CD4-positive, alpha-beta T cell (primary cell): ENCODE results near the gene MRPL28. TPM values are rescaled to one million over a fixed set of nuclear protein-coding genes. Genes with fewer than 3 reads are reported as not detected.

Experiments used
- ATAC-seq: fragments of 200-7000 bp; cut with Tn5 transposase; one replicate; pipeline ENCODE4 v1.10.0; 2022; ENCODE audit warnings: mild to moderate bottlenecking; ENCODE audit not compliant: poor library complexity
- CTCF ChIA-PET: fragments of 350-600 bp; sonication (Branson Sonifier 250); formaldehyde crosslinking; loops from one replicate; lab custom pipeline; 2021; ENCODE audit warnings: antibody characterized with exemption, inconsistent platforms; lab: Charles Lee
- POLR2A ChIA-PET: fragments of 350-600 bp; sonication (Branson Sonifier 250); formaldehyde crosslinking; loops from one replicate; lab custom pipeline; 2021; ENCODE audit warnings: antibody characterized with exemption, inconsistent platforms; lab: Charles Lee
- DNase-seq, 14 experiments: peaks; one replicate each; pipeline ENCODE4 v3.0.0-alpha.2; 2013 to 2020; ENCODE audit warnings: mixed read lengths in 2 of 14
- H3K27ac ChIP-seq, 2 donors: one replicate each; pipeline versions ENCODE4 v1.5.1 to v1.7.0; 2013; ENCODE audit warnings: low read length in 2 of 2, low read depth in 1 of 2, mild to moderate bottlenecking in 1 of 2
- H3K27me3 ChIP-seq, 2 experiments: 1 replicate in 1 of 2; 2 replicates in 1 of 2; pipeline versions ENCODE4 v1.6.1 to v1.7.0; 2013; ENCODE audit warnings: low read length in 2 of 2, control low read depth in 1 of 2, mild to moderate bottlenecking in 1 of 2, moderate library complexity in 1 of 2; ENCODE audit not compliant: insufficient read depth in 2 of 2, control insufficient read depth in 1 of 2
- H3K36me3 ChIP-seq: one replicate; pipeline ENCODE4 v1.6.1; 2013; ENCODE audit warnings: low read length, control low read depth; ENCODE audit not compliant: insufficient read depth
- H3K4me1 ChIP-seq: one replicate; pipeline ENCODE4 v1.6.1; 2013; ENCODE audit warnings: low read length, control low read depth; ENCODE audit not compliant: insufficient read depth
- H3K4me3 ChIP-seq: one replicate; pipeline ENCODE4 v1.5.1; 2013; ENCODE audit warnings: mild to moderate bottlenecking, low read length, moderate library complexity
- H3K9me3 ChIP-seq, 2 experiments: 1 replicate in 1 of 2; 2 replicates in 1 of 2; pipeline versions ENCODE4 v1.6.1 to v1.7.0; 2013; ENCODE audit warnings: low read length in 2 of 2, mild to moderate bottlenecking in 2 of 2, control low read depth in 1 of 2, moderate library complexity in 1 of 2; ENCODE audit not compliant: control insufficient read depth in 1 of 2, insufficient read depth in 1 of 2
- H3K27ac Mint-ChIP-seq: one replicate; pipeline ENCODE4 v1.8.0; 2020; ENCODE audit warnings: mixed read lengths
- H3K27me3 Mint-ChIP-seq: one replicate; pipeline ENCODE4 v1.8.0; 2021; ENCODE audit warnings: mixed read lengths
- H3K36me3 Mint-ChIP-seq: one replicate; pipeline ENCODE4 v1.8.0; 2021; ENCODE audit warnings: low read depth, mixed read lengths
- H3K4me1 Mint-ChIP-seq: one replicate; pipeline ENCODE4 v1.8.0; 2021; ENCODE audit warnings: low read depth, mixed read lengths
- H3K4me3 Mint-ChIP-seq: one replicate; pipeline ENCODE4 v1.8.0; 2020; ENCODE audit warnings: mild to moderate bottlenecking, mixed read lengths
- H3K9me3 Mint-ChIP-seq: one replicate; pipeline ENCODE4 v1.8.0; 2020; ENCODE audit warnings: mixed read lengths
- intact Hi-C, 2 experiments: fragments of 100-400 bp; cut with DNase I in 1 of 2; cut with micrococcal nuclease in 1 of 2; formaldehyde crosslinking; loops; one replicate each; pipeline versions ENCODE4 v1.15.1 to v1.9.0; 2023 to 2025; cut with DNase I, micrococcal nuclease
- total RNA-seq, 174 experiments: library from RNA in 2 of 174; stranded (reverse) in 2 of 174; gene quantifications; one replicate each; pipeline ENCODE4 v1.2.3 and lab custom pipeline; 2021 to 2026
- TF ChIP-seq, protein P1 (sequence below): fragments of 200-600 bp; IDR thresholded peaks from one replicate; pipeline ENCODE4 v1.8.0; 2022; ENCODE audit warnings: antibody characterized with exemption, mild to moderate bottlenecking

The MRPL28 gene
- total RNA-seq, 2 experiments from 2014 or later, result 19.6 to 19.7 TPM

DNA sequence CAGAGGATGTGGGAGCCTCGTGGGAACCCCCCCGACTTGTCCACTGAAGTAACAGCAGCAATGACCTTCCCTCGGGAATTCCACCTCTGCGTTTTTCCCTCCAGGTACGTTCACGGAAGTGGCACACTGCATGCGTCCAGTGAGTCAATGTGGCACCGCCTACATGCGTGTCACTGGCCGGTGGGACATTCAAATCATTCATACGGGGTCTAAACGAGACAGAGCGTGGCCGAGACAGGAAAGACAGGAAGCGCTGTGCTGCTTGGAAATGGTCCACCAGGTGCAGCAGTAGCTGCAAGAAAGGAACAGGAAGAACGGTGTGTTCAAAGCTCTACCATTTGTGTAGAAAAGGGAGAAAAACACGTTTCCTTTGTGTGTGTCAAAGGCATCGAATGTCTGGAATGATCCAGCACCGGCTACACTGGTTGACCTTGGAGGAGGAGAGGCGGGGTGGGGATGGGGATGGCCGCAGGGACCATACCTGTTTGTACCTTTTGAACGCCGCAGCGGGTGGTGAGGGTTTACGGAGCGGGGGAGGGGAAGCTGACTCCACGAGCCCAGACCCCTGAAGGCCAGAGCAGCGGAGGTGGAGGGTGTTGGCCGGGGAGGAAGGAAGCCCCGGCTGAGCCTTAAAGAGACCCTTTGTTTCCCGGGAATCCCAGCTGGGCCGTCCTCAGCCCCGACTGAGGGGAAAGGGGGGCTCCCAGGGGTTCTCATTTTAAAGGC is 13.2 kb upstream of the MRPL28 start:
- no peaks in the 10 kb centered on the region for H3K9me3 ChIP-seq
- Mint-ChIP-seq H3K4me1 (peaks cover 26% of the 10 kb centered on the region), H3K27me3 (no peaks in the 10 kb centered on the region), H3K36me3 (peaks cover 16% of the 10 kb centered on the region), H3K27ac (peak overlapping the region; percentile 80), H3K4me3 (peak overlapping the region; percentile 84), H3K9me3 (no peaks in the 10 kb centered on the region)
- ChIA-PET CTCF (interaction anchor here (1.0 to 2.3 kb wide), 2 partner anchors 8 to 18 kb away, joined by 3 to 8 read pairs; partner anchors contain the start of gene DECR2), POLR2A (interaction anchor here (0.8 to 5.9 kb wide), 13 partner anchors 9 to 276 kb away, joined by 3 to 60 read pairs (median 3); partner anchors contain the start of genes DECR2, LUC7L, MRPL28 and RAB11FIP3)
- H3K27ac ChIP-seq, result peak overlapping the region in 1 of 2 donors; percentile 47
- no peaks in the 10 kb centered on the region for H3K27me3 ChIP-seq
- intact Hi-C loops, result loop anchor here (1.0 to 5.0 kb wide), 3 partner anchors 13 to 144 kb away; partner anchors contain the start of genes CAPN15 (in 1 of the 2), DECR2 (in 1 of the 2) and NME4 (in 1 of the 2)
- H3K4me1 ChIP-seq, result peaks cover 50% of the 10 kb centered on the region
- TF ChIP-seq, protein P1, sequence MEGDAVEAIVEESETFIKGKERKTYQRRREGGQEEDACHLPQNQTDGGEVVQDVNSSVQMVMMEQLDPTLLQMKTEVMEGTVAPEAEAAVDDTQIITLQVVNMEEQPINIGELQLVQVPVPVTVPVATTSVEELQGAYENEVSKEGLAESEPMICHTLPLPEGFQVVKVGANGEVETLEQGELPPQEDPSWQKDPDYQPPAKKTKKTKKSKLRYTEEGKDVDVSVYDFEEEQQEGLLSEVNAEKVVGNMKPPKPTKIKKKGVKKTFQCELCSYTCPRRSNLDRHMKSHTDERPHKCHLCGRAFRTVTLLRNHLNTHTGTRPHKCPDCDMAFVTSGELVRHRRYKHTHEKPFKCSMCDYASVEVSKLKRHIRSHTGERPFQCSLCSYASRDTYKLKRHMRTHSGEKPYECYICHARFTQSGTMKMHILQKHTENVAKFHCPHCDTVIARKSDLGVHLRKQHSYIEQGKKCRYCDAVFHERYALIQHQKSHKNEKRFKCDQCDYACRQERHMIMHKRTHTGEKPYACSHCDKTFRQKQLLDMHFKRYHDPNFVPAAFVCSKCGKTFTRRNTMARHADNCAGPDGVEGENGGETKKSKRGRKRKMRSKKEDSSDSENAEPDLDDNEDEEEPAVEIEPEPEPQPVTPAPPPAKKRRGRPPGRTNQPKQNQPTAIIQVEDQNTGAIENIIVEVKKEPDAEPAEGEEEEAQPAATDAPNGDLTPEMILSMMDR, result no peak
- peak overlapping the region; percentile 68 for H3K4me3 ChIP-seq
- peak in 12 of 14 experiments; percentile 23 to 81 (median 44) for DNase-seq
- H3K36me3 ChIP-seq, result no peaks in the 10 kb centered on the region
- peak; percentile 49 for ATAC-seq

DNA sequence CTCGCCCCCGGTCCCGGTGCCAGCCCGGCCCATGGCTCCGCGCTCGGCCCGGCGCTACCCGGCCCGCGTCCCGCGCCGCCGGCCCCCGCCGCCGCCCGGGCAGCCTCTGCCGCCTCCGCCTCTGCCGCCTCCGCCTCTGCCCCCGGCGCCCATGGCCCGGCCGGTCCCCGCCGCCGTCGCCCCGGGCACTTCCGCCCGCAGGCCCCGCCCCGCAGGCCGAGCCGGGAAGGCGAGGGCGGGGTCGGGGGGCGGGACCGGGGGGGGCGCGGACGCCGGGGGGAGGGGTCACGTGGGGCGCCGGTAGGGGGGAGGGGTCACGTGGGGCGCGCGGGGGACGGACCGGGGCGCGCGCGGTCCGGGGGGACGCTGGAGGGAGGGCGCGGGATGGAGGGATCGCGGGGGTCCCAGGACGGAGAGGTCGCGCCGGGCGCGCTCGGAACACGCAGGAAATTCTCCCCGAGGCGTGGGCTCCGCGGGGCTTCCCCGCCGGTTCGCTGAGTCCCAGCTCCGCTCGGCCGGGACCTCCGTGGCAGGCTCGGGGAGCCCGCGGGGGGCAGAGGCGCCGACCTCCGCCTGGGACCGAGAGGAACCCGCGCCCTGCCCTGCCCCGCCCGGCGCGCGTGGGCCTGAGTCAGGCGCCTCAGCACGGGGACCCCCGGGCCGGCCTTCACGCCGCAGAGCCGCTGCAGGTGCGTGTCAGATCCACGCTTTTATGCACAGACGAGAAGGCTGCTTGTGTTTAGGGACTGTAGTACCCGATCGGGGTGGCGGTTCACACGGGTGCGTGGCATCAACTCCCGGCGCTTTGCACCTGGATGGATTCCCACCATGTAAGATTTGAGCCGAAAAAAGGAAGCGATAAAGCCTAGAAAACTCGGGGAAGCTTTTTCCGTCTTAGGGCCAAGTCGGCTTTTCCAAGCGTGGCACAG is 11.7 kb upstream of the MRPL28 start, which contains the start of gene PGAP6:
PGAP6 (minus strand) TSS at position 190 of the 929 bp plus-strand sequence; CDS start at position 33, 157 bp downstream.
- TF ChIP-seq, protein P1, result no peak
- CTCF ChIA-PET, result interaction anchor here (1.0 to 2.3 kb wide), 2 partner anchors 10 to 20 kb away, joined by 3 to 8 read pairs; partner anchors contain the start of gene DECR2
- Mint-ChIP-seq H3K4me3 (peak within 1 kb of the TSS; percentile 84), H3K9me3 (no peaks in the 10 kb centered on the region), H3K27ac (peak within 1 kb of the TSS; percentile 98), H3K27me3 (no peaks in the 10 kb centered on the region), H3K36me3 (peaks cover 16% of the 10 kb centered on the region), H3K4me1 (peaks cover 26% of the 10 kb centered on the region)
- Histone ChIP-seq H3K27me3 (no peaks in the 10 kb centered on the region), H3K4me3 (peak within 1 kb of the TSS; percentile 73), H3K9me3 (no peaks in the 10 kb centered on the region), H3K4me1 (peaks cover 53% of the 10 kb centered on the region), H3K27ac (peak within 1 kb of the TSS in 1 of 2 donors; percentile 64), H3K36me3 (peaks cover 8% of the 10 kb centered on the region)
- ATAC-seq (peak; percentile 42), DNase-seq (peak in 12 of 14 experiments; percentile 35 to 87 (median 71))
- POLR2A ChIA-PET, result interaction anchor here (1.0 to 5.9 kb wide), 10 partner anchors 10 to 275 kb away, joined by 3 to 60 read pairs (median 4); partner anchors contain the start of genes DECR2, LUC7L, MRPL28 and RAB11FIP3
- intact Hi-C loops, result loop anchor here (1.0 to 5.0 kb wide), 6 partner anchors 12 to 145 kb away; partner anchors contain the start of genes NME4 (in 2 of the 2), CAPN15 (in 1 of the 2), MRPL28 (in 1 of the 2) and RAB11FIP3 (in 1 of the 2)
